GM21367 (cell line): Measurements from ENCODE around the gene SEPTIN12.
"Not testable (repeated sequence)": the region's sequence is repeated elsewhere in the genome, so short reads cannot be mapped to it uniquely, and the experiment has no call there.

Experiments used
- ATAC-seq: cut with Tn5 transposase; IDR thresholded peaks from one replicate; pipeline ENCODE4 v1.9.1; 2021; ENCODE audit not compliant: unreplicated experiment

Gene SEPTIN12

GRCh38 chr16:4760221-4760910 lies 27.8 kb downstream of the SEPTIN12 start:
- ATAC-seq: no peak

- no peak for ATAC-seq
These were observed 32.5 kb downstream of the SEPTIN12 start for GRCh38 chr16:4755687-4756086.

GRCh38 chr16:4754865-4755264 lies 33.3 kb downstream of the SEPTIN12 start:
- ATAC-seq: no peak

- no peak for ATAC-seq
These were observed 34.9 kb downstream of the SEPTIN12 start for GRCh38 chr16:4753227-4753626.

GRCh38 chr16:4752351-4753100 lies 35.6 kb downstream of the SEPTIN12 start:
- ATAC-seq: no peak

GRCh38 chr16:4750896-4751295 lies 37.2 kb downstream of the SEPTIN12 start:
- ATAC-seq: no peak

GRCh38 chr16:4749700-4750257 lies 38.4 kb downstream of the SEPTIN12 start:
- no peak for ATAC-seq

GRCh38 chr16:4748682-4749411 lies 39.3 kb downstream of the SEPTIN12 start:
- no peak for ATAC-seq

- ATAC-seq: no peak
These were observed 40.1 kb downstream of the SEPTIN12 start for GRCh38 chr16:4747906-4748681.

- no peak for ATAC-seq
These were observed 41.1 kb downstream of the SEPTIN12 start for GRCh38 chr16:4746991-4747574.

- ATAC-seq: no peak
These were observed 41.9 kb downstream of the SEPTIN12 start for GRCh38 chr16:4746215-4746614.

GRCh38 chr16:4745274-4745569 lies 42.9 kb downstream of the SEPTIN12 start:
- no peak for ATAC-seq

- no peak for ATAC-seq
These were observed 43.4 kb downstream of the SEPTIN12 start for GRCh38 chr16:4744555-4745273.

GRCh38 chr16:4743226-4743878 lies 44.8 kb downstream of the SEPTIN12 start:
- ATAC-seq: no peak

- not testable (repeated sequence) for ATAC-seq
These were observed 49.8 kb downstream of the SEPTIN12 start for GRCh38 chr16:4738370-4738769.

GRCh38 chr16:4737545-4737944 lies 50.6 kb downstream of the SEPTIN12 start:
- ATAC-seq: no peak

- ATAC-seq: no peak
These were observed 51.6 kb downstream of the SEPTIN12 start for GRCh38 chr16:4736546-4736945.

- ATAC-seq: peak; percentile 45
These were observed 53.2 kb downstream of the SEPTIN12 start for GRCh38 chr16:4734730-4735535.
